Pancreas (tissue), 10 donors: ENCODE data around the gene RNF157. TPM values are rescaled to one million over a fixed set of nuclear protein-coding genes. Genes with fewer than 3 reads are reported as not detected.

Source experiments
- ATAC-seq, 4 donors: fragments of 200-7000 bp; cut with Tn5 transposase; one replicate each; pipeline versions ENCODE4 v1.8.0 to v1.9.1; 2020; ENCODE audit warnings: mild to moderate bottlenecking in 4 of 4, moderate library complexity in 4 of 4
- DNase-seq, 6 donors: peaks; one replicate each; pipeline ENCODE4 v3.0.0-alpha.2; 2020
- FAIRE-seq: peaks from 2 replicates; lab custom pipeline; 2012; peaks lifted over from hg19 to GRCh38; lab: Jason Lieb, UNC
- H3K27ac ChIP-seq, 4 donors: fragments of 200-600 bp; sonication (generic); 1 replicate in 3 of 4; 2 replicates in 1 of 4; pipeline versions ENCODE4 v1.5.0 to v1.8.0; 2020
- H3K27me3 ChIP-seq, 4 donors: fragments of 200-600 bp; one replicate each; pipeline ENCODE4 v1.8.0; 2021
- H3K36me3 ChIP-seq, 3 donors: fragments of 200-600 bp; sonication (generic) in 1 of 3; one replicate each; pipeline versions ENCODE4 v1.5.0 to v1.8.0; 2020 to 2021
- H3K4me1 ChIP-seq, 3 donors: fragments of 200-600 bp; one replicate each; pipeline ENCODE4 v1.8.0; 2021
- H3K4me3 ChIP-seq, 4 donors: fragments of 200-600 bp; sonication (generic) in 2 of 4; one replicate each; pipeline versions ENCODE4 v1.5.0 to v1.8.0; 2020 to 2021
- H3K9me3 ChIP-seq, 4 donors: fragments of 200-600 bp; one replicate each; pipeline ENCODE4 v1.8.0; 2021
- WGBS, 2 donors: extraction: QIAGEN DNeasy Blood & Tissue Kit; methylation state at CpG; one replicate each; pipeline ENCODE4 v1.1.7; 2013; 5-methylcytosine and 5-hydroxymethylcytosine counted together
- intact Hi-C, 3 donors: fragments of 100-400 bp; cut with DNase I; formaldehyde crosslinking; loops; one replicate each; pipeline versions ENCODE4 v1.11.1 to v1.14.2; 2022
- polyA plus RNA-seq, 2 donors: library from polyadenylated mRNA; stranded (reverse); fragments of 200-250 nt; gene quantifications; one replicate each; pipeline ENCODE4 v1.2.3, GENCODE V29; 2013
- total RNA-seq, 6 donors: library from RNA; stranded (reverse); fragmentation: NEBNext Ultra II Directional in 4 of 6; extraction: Animal tissue kit (Norgen Biotek cat#: 25700) in 4 of 6; gene quantifications; one replicate each; pipeline versions ENCODE4 v1.2.1 to v1.2.4, GENCODE V29; 2021 to 2023
- TF ChIP-seq, protein P1 (sequence below), 4 donors: fragments of 200-600 bp; sonication (generic) in 3 of 4; IDR thresholded peaks; one replicate each; pipeline versions ENCODE4 v1.5.0 to v1.8.0; 2021; ENCODE audit warnings: antibody characterized with exemption in 4 of 4
- donor health status: healthy with polysubstance abuse.
- donor health status: DM: no; HTN: no; CAD: no; lungs with moderate emphysema.
- donor health status: DM: no; HTN: no; CAD: no.
- donor health status: control.
- donor health status: control.
- donor health status: Bipolar disorder and iron deficiency.
- donor health status: DM: yes; HTN: yes; CAD: no.
- donor health status: DM: no; HTN: no; CAD: no.
- donor health status: DM: no; HTN: no; CAD: no.
- donor health status: DM: yes; HTN: yes; CAD: no.

The RNF157 gene
- total and polyA plus RNA-seq, 8 donors = 0.87 to 6.4 (median 3.3) TPM

DNA sequence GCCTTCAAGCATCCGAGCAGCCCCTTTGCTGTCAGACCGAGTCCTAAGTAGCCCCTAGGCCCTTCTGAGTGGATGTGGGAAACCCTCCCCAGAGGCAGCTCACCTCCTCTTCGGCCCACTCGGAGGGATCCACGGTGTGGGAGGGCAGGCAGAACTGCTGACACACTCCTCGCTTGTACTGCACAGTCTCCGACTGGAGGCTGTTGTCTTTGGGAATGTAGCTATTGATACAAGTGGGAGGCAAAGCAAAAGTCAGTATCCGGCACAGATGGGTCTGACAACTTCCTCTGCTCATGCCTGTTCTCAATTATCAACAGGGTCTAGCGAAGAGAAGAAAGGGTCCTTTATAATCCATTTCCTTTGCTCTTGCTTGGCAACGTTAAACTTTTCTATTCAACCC, 73.4 kb downstream of the RNF157 start:
- H3K27me3 ChIP-seq = no peaks in the 10 kb centered on the region
- intact Hi-C loops = no loop called here
- ATAC-seq (no peak), FAIRE-seq (no peak), DNase-seq (no peak)
- H3K4me1 ChIP-seq = no peaks in the 10 kb centered on the region
- H3K27ac ChIP-seq = no peak overlapping the region
- TF ChIP-seq, protein P1, sequence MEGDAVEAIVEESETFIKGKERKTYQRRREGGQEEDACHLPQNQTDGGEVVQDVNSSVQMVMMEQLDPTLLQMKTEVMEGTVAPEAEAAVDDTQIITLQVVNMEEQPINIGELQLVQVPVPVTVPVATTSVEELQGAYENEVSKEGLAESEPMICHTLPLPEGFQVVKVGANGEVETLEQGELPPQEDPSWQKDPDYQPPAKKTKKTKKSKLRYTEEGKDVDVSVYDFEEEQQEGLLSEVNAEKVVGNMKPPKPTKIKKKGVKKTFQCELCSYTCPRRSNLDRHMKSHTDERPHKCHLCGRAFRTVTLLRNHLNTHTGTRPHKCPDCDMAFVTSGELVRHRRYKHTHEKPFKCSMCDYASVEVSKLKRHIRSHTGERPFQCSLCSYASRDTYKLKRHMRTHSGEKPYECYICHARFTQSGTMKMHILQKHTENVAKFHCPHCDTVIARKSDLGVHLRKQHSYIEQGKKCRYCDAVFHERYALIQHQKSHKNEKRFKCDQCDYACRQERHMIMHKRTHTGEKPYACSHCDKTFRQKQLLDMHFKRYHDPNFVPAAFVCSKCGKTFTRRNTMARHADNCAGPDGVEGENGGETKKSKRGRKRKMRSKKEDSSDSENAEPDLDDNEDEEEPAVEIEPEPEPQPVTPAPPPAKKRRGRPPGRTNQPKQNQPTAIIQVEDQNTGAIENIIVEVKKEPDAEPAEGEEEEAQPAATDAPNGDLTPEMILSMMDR (IDR thresholded peaks at IDR 0.05) = no peak
- no peak overlapping the region for H3K4me3 ChIP-seq
- H3K36me3 ChIP-seq = no peaks in the 10 kb centered on the region
- H3K9me3 ChIP-seq = no peaks in the 10 kb centered on the region
- 79 to 85% methylated on average over 10 of the region's 10 CpGs for WGBS, 2 donors

DNA sequence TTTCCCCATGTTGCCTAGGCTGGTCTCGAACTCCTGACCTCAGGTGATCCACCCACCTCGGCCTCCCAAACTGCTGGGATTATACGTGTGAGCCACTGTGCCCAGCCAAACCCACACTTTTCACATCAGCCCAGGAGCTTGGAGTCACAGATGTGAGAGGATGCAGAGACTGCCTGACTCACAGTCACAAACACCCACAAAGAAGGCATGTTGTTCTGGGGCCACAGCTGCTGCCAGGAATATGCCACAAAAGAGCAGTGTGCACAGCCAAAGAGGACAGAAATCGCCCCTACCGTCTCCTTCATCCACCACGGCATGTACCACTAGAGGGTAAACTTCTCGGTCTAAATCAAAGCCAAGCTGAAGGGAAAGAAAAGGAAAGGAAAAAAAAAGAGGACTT, 74.1 kb downstream of the RNF157 start:
- intact Hi-C loops = no loop called here
- Histone ChIP-seq H3K27me3 (no peaks in the 10 kb centered on the region), H3K36me3 (no peaks in the 10 kb centered on the region), H3K9me3 (no peaks in the 10 kb centered on the region), H3K4me3 (no peak overlapping the region), H3K27ac (no peak overlapping the region), H3K4me1 (no peaks in the 10 kb centered on the region)
- DNase-seq (no peak), FAIRE-seq (no peak), ATAC-seq (no peak)
- TF ChIP-seq, protein P1 (IDR thresholded peaks at IDR 0.05) = no peak
- WGBS, 2 donors = 83 to 84% methylated on average over 7 of the region's 7 CpGs

DNA sequence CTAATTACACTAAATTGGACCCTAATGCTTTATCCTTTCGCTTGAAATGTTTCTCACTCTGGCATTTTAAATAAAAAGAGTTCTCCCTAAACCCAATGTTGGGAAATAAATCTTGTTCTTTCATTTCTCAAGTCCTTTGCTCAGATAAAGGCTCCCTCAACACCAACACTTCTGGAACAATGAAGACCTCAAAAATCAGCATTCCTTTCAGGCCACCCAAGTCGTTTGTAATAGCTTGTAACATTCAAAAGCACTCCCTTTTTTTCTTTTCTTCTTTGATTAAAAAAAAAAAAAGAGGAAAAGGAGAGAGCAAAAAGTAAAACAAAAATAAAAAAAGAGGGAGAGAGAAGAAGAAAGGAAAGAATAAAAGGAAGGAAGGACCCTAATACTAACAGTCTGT, 76.0 kb downstream of the RNF157 start:
- intact Hi-C loops = no loop called here
- Histone ChIP-seq H3K27me3 (no peaks in the 10 kb centered on the region), H3K27ac (no peak overlapping the region), H3K4me1 (no peaks in the 10 kb centered on the region), H3K4me3 (no peak overlapping the region), H3K9me3 (no peaks in the 10 kb centered on the region), H3K36me3 (no peaks in the 10 kb centered on the region)
- TF ChIP-seq, protein P1 (IDR thresholded peaks at IDR 0.05) = no peak
- DNase-seq (no peak), FAIRE-seq (no peak), ATAC-seq (no peak)
- WGBS, 2 donors = 63 to 80% methylated on average over 2 of the region's 2 CpGs

DNA sequence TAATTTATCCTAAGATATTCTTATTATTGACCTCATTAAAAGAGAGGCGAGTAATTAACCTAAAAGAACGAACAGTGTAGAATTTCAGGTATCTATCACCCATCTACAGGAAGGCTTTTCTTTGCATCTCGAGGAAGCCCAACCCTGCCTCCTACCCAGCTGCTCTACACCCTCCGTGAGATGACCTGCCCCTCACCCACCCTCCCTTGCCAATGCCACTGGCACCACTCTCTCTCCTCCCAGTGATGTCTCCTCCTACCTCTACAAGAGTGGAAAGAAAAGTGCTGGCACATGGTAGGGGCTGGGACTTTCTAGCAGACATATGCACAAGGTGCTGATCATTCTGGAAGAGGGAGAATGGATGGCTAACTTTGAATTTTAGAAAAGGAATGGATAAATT, 76.4 kb downstream of the RNF157 start:
- Histone ChIP-seq H3K4me1 (no peaks in the 10 kb centered on the region), H3K27me3 (no peaks in the 10 kb centered on the region), H3K4me3 (no peak overlapping the region), H3K36me3 (no peaks in the 10 kb centered on the region), H3K9me3 (no peaks in the 10 kb centered on the region), H3K27ac (no peak overlapping the region)
- TF ChIP-seq, protein P1 (IDR thresholded peaks at IDR 0.05) = no peak
- 78% methylated on average over 4 of the region's 4 CpGs for WGBS, 2 donors
- intact Hi-C loops = no loop called here
- no peak for ATAC-seq
- FAIRE-seq = no peak
- no peak for DNase-seq

DNA sequence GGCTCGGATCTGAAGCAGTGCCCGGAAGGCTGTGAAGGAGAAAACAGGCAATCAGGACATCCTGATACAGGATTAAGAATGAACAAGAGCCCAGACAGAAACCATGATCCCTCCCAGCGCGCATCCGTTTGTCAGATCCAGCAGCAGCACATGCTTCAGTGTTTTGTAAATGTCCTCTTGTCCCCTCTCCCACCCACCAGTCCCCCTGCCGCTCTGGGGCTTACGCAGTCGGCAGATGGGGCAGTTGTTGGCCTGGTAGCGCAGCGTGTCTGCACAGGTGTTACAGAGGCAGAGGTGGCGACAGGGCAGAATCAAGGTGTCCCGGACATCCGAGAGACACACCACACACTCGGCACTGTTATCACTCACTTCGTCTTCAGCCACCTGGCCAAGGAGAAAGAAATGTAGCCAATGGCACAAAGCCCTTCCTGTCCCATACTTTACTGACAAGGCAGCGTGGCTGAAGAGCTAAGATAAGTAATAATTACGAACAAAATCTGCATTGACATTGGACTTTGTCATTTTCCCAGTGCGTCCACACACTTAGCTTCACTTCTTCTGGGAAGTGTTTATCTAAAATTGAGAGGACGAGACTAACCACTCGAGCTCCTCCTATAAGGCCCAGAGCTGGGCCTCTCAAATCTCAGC, 78.5 kb downstream of the RNF157 start:
- DNase-seq (no peak), ATAC-seq (peak in 1 of 4 donors; percentile 23), FAIRE-seq (no peak)
- intact Hi-C loops = no loop called here
- no peak overlapping the region for H3K27ac ChIP-seq
- TF ChIP-seq, protein P1 (IDR thresholded peaks at IDR 0.05) = no peak
- 75 to 77% methylated on average over 20 of the region's 20 CpGs for WGBS, 2 donors
- H3K4me3 ChIP-seq = no peak overlapping the region
- no peaks in the 10 kb centered on the region for H3K9me3 ChIP-seq
- no peaks in the 10 kb centered on the region for H3K36me3 ChIP-seq
- no peaks in the 10 kb centered on the region for H3K27me3 ChIP-seq
- H3K4me1 ChIP-seq = no peaks in the 10 kb centered on the region
